GM12878 (cell line): ENCODE data around the gene CALM3. TPM values are rescaled to one million over a fixed set of nuclear protein-coding genes. Genes with fewer than 3 reads are reported as not detected.

Source experiments
- BCL11A ChIP-seq: IDR thresholded peaks from 2 replicates; pipeline ENCODE4 v1.6.1; 2011; ENCODE audit warnings: low read depth, low read length
- CBFB ChIP-seq: IDR thresholded peaks from 2 replicates; pipeline ENCODE4 v1.6.1; 2016; ENCODE audit warnings: antibody characterized with exemption, low read depth
- CEBPB ChIP-seq, 2 experiments: fragments of 150-350 bp in 1 of 2; IDR thresholded peaks; 2 replicates each; pipeline ENCODE4 v1.6.1; 2012 to 2014; ENCODE audit warnings: low read depth in 2 of 2, low read length in 2 of 2, borderline replicate concordance in 1 of 2, inconsistent platforms in 1 of 2
- CHD1 ChIP-seq: IDR thresholded peaks from 2 replicates; pipeline ENCODE4 v1.6.1; 2012; ENCODE audit warnings: low read depth, low read length, improper control_type of control experiment
- ESRRA ChIP-seq: IDR thresholded peaks from 2 replicates; pipeline ENCODE4 v1.6.1; 2012; ENCODE audit warnings: mild to moderate bottlenecking, low read length, improper control_type of control experiment
- FOXM1 ChIP-seq: IDR thresholded peaks from 2 replicates; pipeline ENCODE4 v1.6.1; 2012; ENCODE audit warnings: low read depth, mild to moderate bottlenecking, inconsistent platforms, low read length, moderate library complexity
- HCFC1 ChIP-seq: fragments of 150-350 bp; IDR thresholded peaks from 2 replicates; pipeline ENCODE4 v1.6.1; 2014; ENCODE audit warnings: low read length
- IKZF2 ChIP-seq, 2 experiments: fragments of 450-650 bp; IDR thresholded peaks; 2 replicates each; pipeline ENCODE4 v1.6.1; 2017; ENCODE audit warnings: mild to moderate bottlenecking in 2 of 2, moderate library complexity in 2 of 2
- KDM1A ChIP-seq: fragments of 200-600 bp; sonication (generic); IDR thresholded peaks from 2 replicates; pipeline ENCODE4 v1.6.1; 2016; ENCODE audit warnings: borderline replicate concordance
- NFIC ChIP-seq: IDR thresholded peaks from 2 replicates; pipeline ENCODE4 v1.6.1; 2012; ENCODE audit warnings: low read depth, mild to moderate bottlenecking, inconsistent platforms, low read length, moderate library complexity
- NR2C1 ChIP-seq: fragments of 450-650 bp; IDR thresholded peaks from 2 replicates; pipeline ENCODE4 v1.6.1; 2017; ENCODE audit warnings: antibody characterized with exemption, mild to moderate bottlenecking, moderate library complexity
- POLR2AphosphoS2 ChIP-seq: IDR thresholded peaks from 2 replicates; pipeline ENCODE4 v1.6.1; 2011; ENCODE audit warnings: low read depth, mild to moderate bottlenecking, low read length, improper control_type of control experiment, moderate library complexity
- RELA ChIP-seq: fragments of 450-650 bp; IDR thresholded peaks from 2 replicates; pipeline ENCODE4 v1.8.0; 2014; ENCODE audit warnings: borderline replicate concordance; ENCODE audit not compliant: partially characterized antibody
- SIN3A ChIP-seq: IDR thresholded peaks from 2 replicates; pipeline ENCODE4 v1.6.1; 2012; ENCODE audit warnings: low read depth, low read length, improper control_type of control experiment
- STAT3 ChIP-seq: IDR thresholded peaks from 2 replicates; pipeline ENCODE4 v1.6.1; 2011; ENCODE audit warnings: low read depth, low read length, improper control_type of control experiment
- polyA plus RNA-seq, 11 experiments: library from polyadenylated mRNA; depleted of rRNA in 4 of 11; unstranded in 6 of 11; stranded (reverse) in 5 of 11; fragments of >200 nt; fragmentation: Nextera tagmentation in 4 of 11; fragmentation: Illumina TruSeq in 1 of 11; extraction: Ambion mirVana in 4 of 11; extraction: Trizol in 1 of 11; gene quantifications; 1 replicate in 1 of 11; 2 replicates in 10 of 11; pipeline versions ENCODE4 v1.2.1 to v1.2.3, GENCODE V29; 2011 to 2016; ENCODE audit warnings: inconsistent platforms in 2 of 11, missing spikeins in 2 of 11, low read depth in 1 of 11
- total RNA-seq, 4 experiments: library from RNA; depleted of rRNA in 3 of 4; stranded (reverse); fragments of >200 nt in 3 of 4; fragmentation: Illumina TruSeq in 1 of 4; extraction: Trizol in 1 of 4; gene quantifications; 2 replicates each; pipeline versions ENCODE4 v1.2.1 to v1.2.3, GENCODE V29; 2013 to 2021
- TF ChIP-seq, protein P1 (sequence below): fragments of 450-650 bp; IDR thresholded peaks from 2 replicates; pipeline ENCODE4 v1.6.1; 2017; ENCODE audit warnings: borderline replicate concordance
- TF ChIP-seq, protein P2 (sequence below): fragments of 450-650 bp; IDR thresholded peaks from 2 replicates; pipeline ENCODE4 v1.6.1; 2018; ENCODE audit warnings: borderline replicate concordance, mild to moderate bottlenecking; ENCODE audit not compliant: partially characterized antibody
- TF ChIP-seq, protein P3 (sequence below): IDR thresholded peaks from 2 replicates; pipeline ENCODE4 v1.6.1; 2012; ENCODE audit warnings: low read depth, low read length, improper control_type of control experiment
- TF ChIP-seq, protein P4 (sequence below): fragments of 450-650 bp; formaldehyde crosslinking; IDR thresholded peaks from 2 replicates; pipeline ENCODE4 v1.5.0; 2022; ENCODE audit warnings: mild to moderate bottlenecking, missing genetic modification characterization
- TF ChIP-seq, protein P5 (sequence below): fragments of 450-650 bp; IDR thresholded peaks from 2 replicates; pipeline ENCODE4 v1.6.1; 2016; ENCODE audit warnings: mild to moderate bottlenecking

Gene CALM3
- total and polyA plus RNA-seq, 10 of the 15 experiments (the other 5 are each of a cell fraction or from before 2014, with no cell fraction given), result 164 to 849 (median 347) TPM

DNA sequence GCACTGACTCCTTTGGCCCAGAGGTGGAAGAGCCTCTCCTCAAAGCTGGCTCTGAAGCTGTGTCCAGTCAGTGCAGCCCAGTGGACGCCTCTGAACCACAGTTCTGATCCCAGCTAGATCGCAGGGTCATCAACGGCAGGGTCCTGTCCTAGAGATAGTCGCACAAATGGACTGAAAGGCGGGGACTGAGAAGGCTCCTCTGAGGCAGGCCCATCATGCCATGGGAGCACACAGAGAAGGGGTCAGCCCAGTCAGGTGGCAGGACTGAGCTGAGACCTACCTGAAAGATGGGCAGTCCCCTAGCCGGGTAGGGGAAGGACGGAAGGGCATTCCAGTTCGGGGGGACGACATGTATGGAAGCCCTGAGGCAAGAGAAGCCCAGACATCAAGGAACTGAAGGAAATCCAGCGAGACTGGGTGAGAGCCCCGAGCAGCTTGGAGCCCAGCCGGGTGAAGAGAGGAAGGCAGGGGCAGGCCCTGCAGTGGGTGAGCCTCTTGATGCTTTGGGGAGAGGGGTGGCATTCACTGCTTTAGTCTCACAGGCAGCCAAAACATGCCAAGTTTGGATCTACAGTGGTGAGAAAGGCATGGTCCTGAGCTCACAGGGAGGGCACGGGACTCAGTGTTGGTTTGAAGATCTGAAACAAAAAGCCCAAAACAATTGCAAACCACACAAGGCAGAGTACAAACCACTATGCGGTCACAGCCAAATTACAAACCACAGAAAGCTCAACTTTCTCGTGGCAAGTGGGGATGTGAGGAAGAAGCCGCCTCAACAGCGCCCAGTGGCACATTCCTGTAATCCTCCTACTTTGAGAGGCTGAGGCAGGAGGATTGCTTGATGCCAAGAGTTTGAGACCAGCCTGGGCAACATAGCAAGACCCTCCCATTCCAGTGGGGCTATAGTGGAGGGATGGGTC, 10.0 kb downstream of the CALM3 start (continued):
- TF ChIP-seq, protein P1, sequence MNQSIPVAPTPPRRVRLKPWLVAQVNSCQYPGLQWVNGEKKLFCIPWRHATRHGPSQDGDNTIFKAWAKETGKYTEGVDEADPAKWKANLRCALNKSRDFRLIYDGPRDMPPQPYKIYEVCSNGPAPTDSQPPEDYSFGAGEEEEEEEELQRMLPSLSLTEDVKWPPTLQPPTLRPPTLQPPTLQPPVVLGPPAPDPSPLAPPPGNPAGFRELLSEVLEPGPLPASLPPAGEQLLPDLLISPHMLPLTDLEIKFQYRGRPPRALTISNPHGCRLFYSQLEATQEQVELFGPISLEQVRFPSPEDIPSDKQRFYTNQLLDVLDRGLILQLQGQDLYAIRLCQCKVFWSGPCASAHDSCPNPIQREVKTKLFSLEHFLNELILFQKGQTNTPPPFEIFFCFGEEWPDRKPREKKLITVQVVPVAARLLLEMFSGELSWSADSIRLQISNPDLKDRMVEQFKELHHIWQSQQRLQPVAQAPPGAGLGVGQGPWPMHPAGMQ, result peak; percentile 53; the same call in 1 of the 2 replicates
- TF ChIP-seq HCFC1 (no peak), CEBPB (IDR thresholded peaks at IDR 0.05; ENCODE audit: borderline replicate concordance in 1 of 2, low read depth in 2 of 2, low read length in 2 of 2) (no peak), STAT3 (no peak), POLR2AphosphoS2 (peak; percentile 88), KDM1A (no peak), NFIC (no peak), IKZF2 (IDR thresholded peaks at IDR 0.05) (peak in 1 of 2 experiments; percentile 51; a peak in 2 of 4 replicates), BCL11A (no peak), NR2C1 (no peak), RELA (no peak), CBFB (peak; percentile 71), CHD1 (no peak), ESRRA (no peak), FOXM1 (no peak), SIN3A (no peak)
- TF ChIP-seq, protein P2, sequence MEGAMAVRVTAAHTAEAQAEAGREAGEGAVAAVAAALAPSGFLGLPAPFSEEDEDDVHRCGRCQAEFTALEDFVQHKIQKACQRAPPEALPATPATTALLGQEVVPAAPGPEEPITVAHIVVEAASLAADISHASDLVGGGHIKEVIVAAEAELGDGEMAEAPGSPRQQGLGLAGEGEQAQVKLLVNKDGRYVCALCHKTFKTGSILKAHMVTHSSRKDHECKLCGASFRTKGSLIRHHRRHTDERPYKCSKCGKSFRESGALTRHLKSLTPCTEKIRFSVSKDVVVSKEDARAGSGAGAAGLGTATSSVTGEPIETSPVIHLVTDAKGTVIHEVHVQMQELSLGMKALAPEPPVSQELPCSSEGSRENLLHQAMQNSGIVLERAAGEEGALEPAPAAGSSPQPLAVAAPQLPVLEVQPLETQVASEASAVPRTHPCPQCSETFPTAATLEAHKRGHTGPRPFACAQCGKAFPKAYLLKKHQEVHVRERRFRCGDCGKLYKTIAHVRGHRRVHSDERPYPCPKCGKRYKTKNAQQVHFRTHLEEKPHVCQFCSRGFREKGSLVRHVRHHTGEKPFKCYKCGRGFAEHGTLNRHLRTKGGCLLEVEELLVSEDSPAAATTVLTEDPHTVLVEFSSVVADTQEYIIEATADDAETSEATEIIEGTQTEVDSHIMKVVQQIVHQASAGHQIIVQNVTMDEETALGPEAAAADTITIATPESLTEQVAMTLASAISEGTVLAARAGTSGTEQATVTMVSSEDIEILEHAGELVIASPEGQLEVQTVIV, result no peak
- TF ChIP-seq, protein P3, sequence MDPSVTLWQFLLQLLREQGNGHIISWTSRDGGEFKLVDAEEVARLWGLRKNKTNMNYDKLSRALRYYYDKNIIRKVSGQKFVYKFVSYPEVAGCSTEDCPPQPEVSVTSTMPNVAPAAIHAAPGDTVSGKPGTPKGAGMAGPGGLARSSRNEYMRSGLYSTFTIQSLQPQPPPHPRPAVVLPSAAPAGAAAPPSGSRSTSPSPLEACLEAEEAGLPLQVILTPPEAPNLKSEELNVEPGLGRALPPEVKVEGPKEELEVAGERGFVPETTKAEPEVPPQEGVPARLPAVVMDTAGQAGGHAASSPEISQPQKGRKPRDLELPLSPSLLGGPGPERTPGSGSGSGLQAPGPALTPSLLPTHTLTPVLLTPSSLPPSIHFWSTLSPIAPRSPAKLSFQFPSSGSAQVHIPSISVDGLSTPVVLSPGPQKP, result no peak
- TF ChIP-seq, protein P4, sequence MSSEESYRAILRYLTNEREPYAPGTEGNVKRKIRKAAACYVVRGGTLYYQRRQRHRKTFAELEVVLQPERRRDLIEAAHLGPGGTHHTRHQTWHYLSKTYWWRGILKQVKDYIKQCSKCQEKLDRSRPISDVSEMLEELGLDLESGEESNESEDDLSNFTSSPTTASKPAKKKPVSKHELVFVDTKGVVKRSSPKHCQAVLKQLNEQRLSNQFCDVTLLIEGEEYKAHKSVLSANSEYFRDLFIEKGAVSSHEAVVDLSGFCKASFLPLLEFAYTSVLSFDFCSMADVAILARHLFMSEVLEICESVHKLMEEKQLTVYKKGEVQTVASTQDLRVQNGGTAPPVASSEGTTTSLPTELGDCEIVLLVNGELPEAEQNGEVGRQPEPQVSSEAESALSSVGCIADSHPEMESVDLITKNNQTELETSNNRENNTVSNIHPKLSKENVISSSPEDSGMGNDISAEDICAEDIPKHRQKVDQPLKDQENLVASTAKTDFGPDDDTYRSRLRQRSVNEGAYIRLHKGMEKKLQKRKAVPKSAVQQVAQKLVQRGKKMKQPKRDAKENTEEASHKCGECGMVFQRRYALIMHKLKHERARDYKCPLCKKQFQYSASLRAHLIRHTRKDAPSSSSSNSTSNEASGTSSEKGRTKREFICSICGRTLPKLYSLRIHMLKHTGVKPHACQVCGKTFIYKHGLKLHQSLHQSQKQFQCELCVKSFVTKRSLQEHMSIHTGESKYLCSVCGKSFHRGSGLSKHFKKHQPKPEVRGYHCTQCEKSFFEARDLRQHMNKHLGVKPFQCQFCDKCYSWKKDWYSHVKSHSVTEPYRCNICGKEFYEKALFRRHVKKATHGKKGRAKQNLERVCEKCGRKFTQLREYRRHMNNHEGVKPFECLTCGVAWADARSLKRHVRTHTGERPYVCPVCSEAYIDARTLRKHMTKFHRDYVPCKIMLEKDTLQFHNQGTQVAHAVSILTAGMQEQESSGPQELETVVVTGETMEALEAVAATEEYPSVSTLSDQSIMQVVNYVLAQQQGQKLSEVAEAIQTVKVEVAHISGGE (CRISPR knock-in tag), result no peak
- TF ChIP-seq, protein P5, sequence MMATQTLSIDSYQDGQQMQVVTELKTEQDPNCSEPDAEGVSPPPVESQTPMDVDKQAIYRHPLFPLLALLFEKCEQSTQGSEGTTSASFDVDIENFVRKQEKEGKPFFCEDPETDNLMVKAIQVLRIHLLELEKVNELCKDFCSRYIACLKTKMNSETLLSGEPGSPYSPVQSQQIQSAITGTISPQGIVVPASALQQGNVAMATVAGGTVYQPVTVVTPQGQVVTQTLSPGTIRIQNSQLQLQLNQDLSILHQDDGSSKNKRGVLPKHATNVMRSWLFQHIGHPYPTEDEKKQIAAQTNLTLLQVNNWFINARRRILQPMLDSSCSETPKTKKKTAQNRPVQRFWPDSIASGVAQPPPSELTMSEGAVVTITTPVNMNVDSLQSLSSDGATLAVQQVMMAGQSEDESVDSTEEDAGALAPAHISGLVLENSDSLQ, result no peak
